SU-DHL-6 (cell line): ENCODE data around the gene ITPK1.
"Not testable (repeated sequence)": the region's sequence is repeated elsewhere in the genome, so short reads cannot be mapped to it uniquely, and the experiment has no call there.

Source experiments
- H2AFZ ChIP-seq: fragments of 200-600 bp; sonication (generic); 2 replicates; pipeline ENCODE4 v1.6.1; 2014; ENCODE audit warnings: low read depth, mild to moderate bottlenecking, moderate library complexity, mixed read lengths, antibody characterized with exemption, low read length; ENCODE audit not compliant: severe bottlenecking
- H3F3A ChIP-seq: fragments of 200-600 bp; shearing (Covaris generic); 2 replicates; pipeline ENCODE4 v1.6.0; 2016; ENCODE audit warnings: antibody characterized with exemption, mild to moderate bottlenecking; ENCODE audit not compliant: insufficient read depth
- H3K27ac ChIP-seq: fragments of 200-600 bp; sonication (generic); 2 replicates; pipeline ENCODE4 v1.5.1; 2016; ENCODE audit warnings: low read depth, mild to moderate bottlenecking, low read length, moderate library complexity, mixed read lengths
- H3K27me3 ChIP-seq: fragments of 200-600 bp; sonication (generic), shearing (Covaris generic); 2 replicates; pipeline ENCODE4 v1.6.0; 2014; ENCODE audit warnings: mild to moderate bottlenecking, low read length
- H3K36me3 ChIP-seq: fragments of 200-600 bp; sonication (generic); 2 replicates; pipeline ENCODE4 v1.6.1; 2014; ENCODE audit warnings: mild to moderate bottlenecking, low read length, mixed read lengths
- H3K4me2 ChIP-seq: fragments of 300-600, 200-600 bp; shearing (Covaris generic), sonication (generic); 2 replicates; pipeline ENCODE4 v1.6.0; 2014; ENCODE audit warnings: low read length, low read depth, mild to moderate bottlenecking; ENCODE audit not compliant: poor library complexity, severe bottlenecking
- H3K4me3 ChIP-seq: fragments of 200-600 bp; sonication (generic); 2 replicates; pipeline ENCODE4 v1.5.1; 2014; ENCODE audit warnings: antibody characterized with exemption, low read length, mild to moderate bottlenecking, mixed read lengths; ENCODE audit not compliant: insufficient read depth, poor library complexity, severe bottlenecking
- H3K79me2 ChIP-seq: fragments of 200-600 bp; sonication (generic); 2 replicates; pipeline ENCODE4 v1.6.1; 2014; ENCODE audit warnings: mild to moderate bottlenecking, low read length, moderate library complexity; ENCODE audit not compliant: insufficient read depth
- H3K9ac ChIP-seq: fragments of 200-600 bp; sonication (generic); 2 replicates; pipeline ENCODE4 v1.7.0; 2014; ENCODE audit warnings: mild to moderate bottlenecking, low read length
- H3K9me2 ChIP-seq: fragments of 200-600 bp; sonication (generic); replicated peaks from 2 replicates; pipeline ENCODE4 v1.6.1; 2014; ENCODE audit warnings: low read length; ENCODE audit not compliant: insufficient read depth
- H3K9me3 ChIP-seq: fragments of 200-600 bp; sonication (generic); 2 replicates; pipeline ENCODE4 v1.6.1; 2014; ENCODE audit warnings: low read length, mixed read lengths; ENCODE audit not compliant: insufficient read depth
- H4K20me1 ChIP-seq: fragments of 200-600 bp; sonication (generic); 2 replicates; pipeline ENCODE4 v1.6.1; 2014; ENCODE audit warnings: low read depth, mild to moderate bottlenecking, antibody characterized with exemption, low read length, moderate library complexity, mixed read lengths
- CTCF ChIP-seq: fragments of 200-600 bp; sonication (generic); IDR thresholded peaks from one replicate; pipeline ENCODE4 v1.5.1; 2017; ENCODE audit warnings: antibody characterized with exemption, mild to moderate bottlenecking, low read length, moderate library complexity; ENCODE audit not compliant: insufficient read depth, poor library complexity, severe bottlenecking
- EZH2phosphoT487 ChIP-seq: fragments of 200-600 bp; sonication (generic), shearing (Covaris generic); conservative IDR thresholded peaks from 2 replicates; pipeline ENCODE4 v1.6.1; 2018; ENCODE audit warnings: mild to moderate bottlenecking, antibody characterized with exemption, low read length, moderate library complexity, mixed read lengths

ITPK1 gene

DNA sequence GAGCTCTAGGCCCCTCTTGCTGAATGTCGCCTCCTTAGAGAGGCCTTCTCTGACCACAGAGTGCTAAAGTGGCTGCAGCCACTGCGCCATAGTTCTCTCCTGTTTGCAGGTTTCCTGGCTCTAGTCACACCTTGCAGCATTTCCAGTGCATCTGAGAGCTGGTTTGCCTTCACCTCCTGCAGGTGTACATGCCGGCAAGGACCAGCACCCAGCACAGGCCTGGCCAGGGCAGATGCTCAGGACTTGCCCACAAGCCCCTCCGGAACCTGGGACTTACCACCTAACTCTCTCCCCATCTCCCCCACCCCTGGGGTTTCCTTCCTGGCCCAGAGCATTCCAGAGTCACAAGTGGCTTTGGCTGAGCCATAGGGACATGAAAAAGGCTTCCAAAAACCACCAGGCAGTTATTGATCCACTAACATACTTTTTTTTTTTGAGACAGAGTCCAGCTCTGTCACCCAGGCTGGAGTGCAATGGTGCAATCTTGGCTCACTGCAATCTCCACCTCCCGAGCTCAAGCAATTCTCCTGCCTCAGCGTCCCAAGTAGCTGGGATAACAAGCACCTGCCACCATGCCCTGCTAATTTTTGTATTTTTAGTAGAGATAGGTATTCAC lies 9.1 kb downstream of the ITPK1 start:
- H3K4me3 ChIP-seq, result no peak overlapping the region
- no peaks in the 10 kb centered on the region for H3K79me2 ChIP-seq
- TF ChIP-seq EZH2phosphoT487, result no peak
- no peak for TF ChIP-seq CTCF

DNA sequence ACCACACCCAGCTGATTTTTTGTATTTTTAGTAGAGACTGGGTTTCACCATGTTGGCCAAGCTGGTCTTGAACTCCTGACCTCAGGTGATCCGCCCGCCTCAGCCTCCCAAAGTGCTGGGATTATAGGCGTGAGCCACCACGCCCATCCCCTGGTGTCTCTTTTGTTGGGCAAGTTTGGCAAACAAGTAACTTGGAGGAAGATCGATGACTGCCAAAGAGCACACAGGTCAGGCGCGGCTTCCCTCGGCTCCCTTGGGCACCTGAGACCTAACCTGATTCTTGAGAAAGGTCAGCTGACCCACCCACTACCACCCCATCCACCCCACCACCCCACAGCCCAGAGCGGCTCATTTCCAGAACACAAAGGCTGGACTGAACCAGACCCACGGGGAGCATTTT lies 9.9 kb downstream of the ITPK1 start:
- not testable (repeated sequence) for H3K36me3 ChIP-seq, H3F3A ChIP-seq, H3K9ac ChIP-seq, H3K9me3 ChIP-seq, H3K4me2 ChIP-seq, H3K4me3 ChIP-seq, H3K27ac ChIP-seq, H4K20me1 ChIP-seq, H3K27me3 ChIP-seq, H2AFZ ChIP-seq, H3K79me2 ChIP-seq, H3K9me2 ChIP-seq

More for the DNA sequence above, 9.1 kb downstream of the ITPK1 start:
- Histone ChIP-seq H4K20me1 (no peaks in the 10 kb centered on the region), H3K27me3 (no peaks in the 10 kb centered on the region), H3K9me2 (no peaks in the 10 kb centered on the region), H3K9me3 (no peaks in the 10 kb centered on the region), H3K4me2 (no peak overlapping the region), H3F3A (no peaks in the 10 kb centered on the region), H3K27ac (no peak overlapping the region), H3K9ac (no peak overlapping the region), H3K36me3 (no peaks in the 10 kb centered on the region), H2AFZ (no peak overlapping the region)

GRCh38 chr14:93105362-93105761 lies 10.4 kb downstream of the ITPK1 start:
- Histone ChIP-seq H2AFZ (no peak overlapping the region), H3K27ac (no peak overlapping the region), H3K27me3 (no peaks in the 10 kb centered on the region), H3K9me2 (no peaks in the 10 kb centered on the region), H3K4me2 (no peak overlapping the region), H3F3A (no peaks in the 10 kb centered on the region), H4K20me1 (no peaks in the 10 kb centered on the region), H3K79me2 (no peaks in the 10 kb centered on the region), H3K9ac (no peak overlapping the region), H3K9me3 (no peaks in the 10 kb centered on the region), H3K4me3 (no peak overlapping the region), H3K36me3 (no peaks in the 10 kb centered on the region)
- TF ChIP-seq EZH2phosphoT487, result no peak
- TF ChIP-seq CTCF, result no peak

DNA sequence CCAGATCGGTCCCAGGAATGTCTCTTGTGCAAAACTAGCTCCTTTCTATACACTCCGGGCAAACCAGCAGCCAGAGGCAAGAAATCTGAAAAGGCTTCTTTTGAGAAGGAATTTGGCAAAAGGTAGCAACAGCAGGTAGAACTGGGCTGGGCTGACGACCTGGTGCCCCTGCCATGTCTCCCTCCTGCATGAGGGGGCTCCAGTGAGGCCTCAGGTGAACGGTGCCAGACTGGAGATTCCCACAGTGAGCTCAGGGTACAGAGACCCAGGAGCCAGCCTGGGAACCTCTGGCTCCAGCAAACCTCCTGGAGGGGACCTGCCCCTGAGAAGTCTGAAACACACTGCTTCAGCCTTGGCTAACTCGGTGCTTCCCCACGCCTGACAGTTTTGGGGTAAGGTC lies 10.8 kb downstream of the ITPK1 start:
- H3K9ac ChIP-seq, result no peak overlapping the region
- H3K4me2 ChIP-seq, result no peak overlapping the region
- H3K79me2 ChIP-seq, result no peaks in the 10 kb centered on the region

More for the DNA sequence above, 10.8 kb downstream of the ITPK1 start:
- Histone ChIP-seq H3K4me3 (no peak overlapping the region), H2AFZ (no peak overlapping the region), H3K27ac (no peak overlapping the region), H3K36me3 (no peaks in the 10 kb centered on the region), H3K9me3 (no peaks in the 10 kb centered on the region), H3K9me2 (no peaks in the 10 kb centered on the region), H4K20me1 (no peaks in the 10 kb centered on the region), H3K27me3 (no peaks in the 10 kb centered on the region), H3F3A (no peaks in the 10 kb centered on the region)
- no peak for TF ChIP-seq EZH2phosphoT487
- TF ChIP-seq CTCF, result no peak
